Esophagus (tissue), 2 donors: ENCODE data around the gene CTXN3. TPM values are rescaled to one million over a fixed set of nuclear protein-coding genes. Genes with fewer than 3 reads are reported as not detected.

Experiments
- H3K27ac ChIP-seq, 2 donors: one replicate each; pipeline ENCODE4 v1.5.1; 2013; ENCODE audit warnings: low read depth in 2 of 2, mild to moderate bottlenecking in 2 of 2, inconsistent platforms in 1 of 2, low read length in 1 of 2, moderate library complexity in 1 of 2
- H3K27me3 ChIP-seq, 2 donors: one replicate each; pipeline ENCODE4 v1.6.1; 2013; ENCODE audit warnings: low read length in 2 of 2, control low read depth in 1 of 2, mild to moderate bottlenecking in 1 of 2; ENCODE audit not compliant: insufficient read depth in 2 of 2, control insufficient read depth in 1 of 2
- H3K36me3 ChIP-seq, 2 donors: one replicate each; pipeline ENCODE4 v1.6.1; 2013; ENCODE audit warnings: low read length in 1 of 2; ENCODE audit not compliant: control insufficient read depth in 2 of 2, insufficient read depth in 2 of 2
- H3K4me1 ChIP-seq, 2 donors: one replicate each; pipeline ENCODE4 v1.6.1; 2013; ENCODE audit warnings: low read length in 1 of 2; ENCODE audit not compliant: control insufficient read depth in 2 of 2, insufficient read depth in 2 of 2
- H3K4me3 ChIP-seq, 2 donors: one replicate each; pipeline ENCODE4 v1.5.1; 2013; ENCODE audit warnings: low read length in 2 of 2, mild to moderate bottlenecking in 2 of 2, low read depth in 1 of 2, moderate library complexity in 1 of 2
- H3K9me3 ChIP-seq, 2 donors: one replicate each; pipeline ENCODE4 v1.6.1; 2013; ENCODE audit warnings: mild to moderate bottlenecking in 2 of 2, low read depth in 1 of 2, low read length in 1 of 2, moderate library complexity in 1 of 2; ENCODE audit not compliant: control insufficient read depth in 2 of 2, insufficient read depth in 1 of 2
- WGBS, 2 donors: extraction: QIAGEN DNeasy Blood & Tissue Kit; methylation state at CpG; one replicate each; pipeline ENCODE4 v1.1.7; 2013; 5-methylcytosine and 5-hydroxymethylcytosine counted together
- polyA plus RNA-seq, 2 donors: library from polyadenylated mRNA; stranded (reverse); fragments of 200-250 nt; gene quantifications; one replicate each; pipeline ENCODE4 v1.2.3, GENCODE V29; 2013
- donor health status: healthy with polysubstance abuse.
- donor health status: Bipolar disorder and iron deficiency.

The CTXN3 gene
- polyA plus RNA-seq, 2 donors, result 0.04 to 0.14 TPM

GRCh38 chr5:127702926-127703561 is 54.2 kb downstream of the CTXN3 start, which contains the start of gene CCDC192:
Gene CCDC192, plus strand, starts transcription at chr5:127703391. Its CDS starts 55 bp downstream, at chr5:127703446.
- H3K4me1 ChIP-seq, result no peaks in the 10 kb centered on the region
- no peak within 1 kb of the TSS for H3K27ac ChIP-seq
- H3K9me3 ChIP-seq, result no peaks in the 10 kb centered on the region
- H3K4me3 ChIP-seq, result no peak within 1 kb of the TSS
- 77 to 80% methylated on average over 5 of the region's 5 CpGs for WGBS, 2 donors
- H3K27me3 ChIP-seq, result no peaks in the 10 kb centered on the region
- H3K36me3 ChIP-seq, result no peaks in the 10 kb centered on the region

- H3K36me3 ChIP-seq, result no peaks in the 10 kb centered on the region
- H3K27me3 ChIP-seq, result no peaks in the 10 kb centered on the region
- no peak overlapping the region for H3K4me3 ChIP-seq
- no peaks in the 10 kb centered on the region for H3K4me1 ChIP-seq
- WGBS, 2 donors, result 42 to 50% methylated on average over 4 of the region's 4 CpGs
- no peak overlapping the region for H3K27ac ChIP-seq
- no peaks in the 10 kb centered on the region for H3K9me3 ChIP-seq
Measured at GRCh38 chr5:127705120-127705892, 56.4 kb downstream of the CTXN3 start.

GRCh38 chr5:127706691-127707090 is 57.8 kb downstream of the CTXN3 start:
- Histone ChIP-seq H3K36me3 (no peaks in the 10 kb centered on the region), H3K27me3 (no peaks in the 10 kb centered on the region), H3K27ac (no peak overlapping the region), H3K4me3 (no peak overlapping the region), H3K4me1 (no peaks in the 10 kb centered on the region), H3K9me3 (no peaks in the 10 kb centered on the region)
- 69 to 74% methylated on average over 1 of the region's 1 CpG for WGBS, 2 donors

- Histone ChIP-seq H3K4me1 (no peaks in the 10 kb centered on the region), H3K27me3 (no peaks in the 10 kb centered on the region), H3K36me3 (no peaks in the 10 kb centered on the region), H3K27ac (no peak overlapping the region), H3K9me3 (no peaks in the 10 kb centered on the region), H3K4me3 (no peak overlapping the region)
- 48 to 61% methylated on average over 3 of the region's 3 CpGs for WGBS, 2 donors
Measured at GRCh38 chr5:127707209-127707608, 58.3 kb downstream of the CTXN3 start.

Other genes with a start within 250 kb of the CTXN3 start
- gene PRRC1, start 131.4 kb upstream of the CTXN3 start, polyA plus RNA-seq, result 10 to 100 TPM; 16.7 to 22.2 TPM
- gene CCDC192, start 54.3 kb downstream of the CTXN3 start, polyA plus RNA-seq, result not detected